Stimulated activated CD8-positive, alpha-beta memory T cell treated with anti-CD3 and anti-CD28 coated beads, Interleukin-2, amount 100 ng/mL, for 48 hours (primary cell): ENCODE measurements around the gene PCNX1.
"Not testable (repeated sequence)": the region's sequence is repeated elsewhere in the genome, so short reads cannot be mapped to it uniquely, and the experiment has no call there.

Source experiments
- DNase-seq, 2 donors: peaks; one replicate each; pipeline ENCODE4 v3.0.0-alpha.2; 2020; ENCODE audit warnings: low read depth in 2 of 2

Gene PCNX1

GRCh38 chr14:71013551-71014192 lies 106.4 kb downstream of the PCNX1 start:
- no peak for DNase-seq

- not testable (repeated sequence) for DNase-seq
Observed at GRCh38 chr14:71019917-71020316, 112.7 kb downstream of the PCNX1 start.

GRCh38 chr14:71021347-71022011 lies 114.2 kb downstream of the PCNX1 start:
- no peak for DNase-seq

- DNase-seq: no peak
Observed at GRCh38 chr14:71022012-71022869, 115.0 kb downstream of the PCNX1 start.

- no peak for DNase-seq
Observed at GRCh38 chr14:71022939-71023338, 115.7 kb downstream of the PCNX1 start.

GRCh38 chr14:71029236-71029781 lies 122.0 kb downstream of the PCNX1 start:
- no peak for DNase-seq

GRCh38 chr14:71031000-71031399 lies 123.7 kb downstream of the PCNX1 start:
- DNase-seq: no peak

GRCh38 chr14:71036433-71036832 lies 129.2 kb downstream of the PCNX1 start:
- DNase-seq: no peak

- DNase-seq: no peak
Observed at GRCh38 chr14:71048393-71048792, 141.1 kb downstream of the PCNX1 start.

GRCh38 chr14:71049435-71050133 lies 142.3 kb downstream of the PCNX1 start:
- DNase-seq: no peak

- DNase-seq: no peak
Observed at GRCh38 chr14:71050227-71050823, 143.1 kb downstream of the PCNX1 start.

GRCh38 chr14:71054706-71055105 lies 147.4 kb downstream of the PCNX1 start:
- no peak for DNase-seq

GRCh38 chr14:71056168-71056567 lies 148.9 kb downstream of the PCNX1 start:
- DNase-seq: no peak

- DNase-seq: no peak
Observed at GRCh38 chr14:71060274-71060673, 153.0 kb downstream of the PCNX1 start.

GRCh38 chr14:71060825-71061455 lies 153.7 kb downstream of the PCNX1 start:
- no peak for DNase-seq

GRCh38 chr14:71061458-71061857 lies 154.2 kb downstream of the PCNX1 start:
- DNase-seq: no peak

GRCh38 chr14:71062581-71063303 lies 155.5 kb downstream of the PCNX1 start:
- DNase-seq: no peak

GRCh38 chr14:71063351-71063750 lies 156.1 kb downstream of the PCNX1 start:
- no peak for DNase-seq

- not testable (repeated sequence) for DNase-seq
Observed at GRCh38 chr14:71064747-71065146, 157.5 kb downstream of the PCNX1 start.

GRCh38 chr14:71070169-71070568 lies 162.9 kb downstream of the PCNX1 start:
- DNase-seq: no peak
